GM19238 (cell line): ENCODE measurements around the gene SNX30.

Experiments
- DNase-seq: peaks from one replicate; pipeline ENCODE4 v3.0.0; 2011; ENCODE audit warnings: low spot score; ENCODE audit not compliant: insufficient read length

Gene SNX30

DNA sequence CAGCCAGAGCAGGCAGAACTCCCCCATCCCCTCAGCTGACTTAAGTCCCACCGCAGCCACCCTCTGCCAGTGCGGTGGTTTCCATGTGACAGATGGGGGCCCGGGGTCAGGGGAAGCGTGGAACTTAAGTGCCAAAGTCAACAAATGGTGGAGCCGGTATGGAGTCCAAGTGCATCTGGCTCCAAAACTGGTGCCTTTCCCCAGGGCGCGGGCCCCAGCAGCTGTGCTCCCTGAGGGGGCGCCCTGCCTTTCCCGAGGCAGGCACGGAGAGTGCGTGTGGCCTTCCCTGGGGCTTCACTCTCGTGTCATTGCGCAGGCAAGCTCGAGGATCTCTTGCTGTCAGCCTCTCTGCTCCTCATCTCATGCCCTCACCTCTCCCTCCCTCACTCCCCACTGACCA lies 106.3 kb downstream of the SNX30 start:
- DNase-seq: no peak

DNA sequence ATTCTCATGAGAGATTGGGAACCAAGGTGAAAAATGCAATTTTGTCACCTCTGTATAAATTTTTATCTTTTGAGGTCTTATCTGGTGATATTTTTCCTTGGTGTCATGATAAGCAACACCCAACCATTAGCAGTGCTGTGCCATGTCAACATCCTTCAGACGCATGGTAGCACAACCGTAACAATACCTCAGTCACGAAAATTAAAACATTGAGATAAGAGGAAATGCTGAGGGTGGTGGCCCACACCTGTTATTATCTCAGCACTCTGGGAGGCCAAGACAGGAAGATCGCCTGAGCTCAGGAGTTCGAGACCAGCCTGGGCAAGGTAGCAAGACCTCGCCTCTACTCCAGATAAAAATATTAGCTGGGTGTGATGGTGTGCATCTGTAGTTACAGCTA lies 107.4 kb downstream of the SNX30 start:
- no peak for DNase-seq

DNA sequence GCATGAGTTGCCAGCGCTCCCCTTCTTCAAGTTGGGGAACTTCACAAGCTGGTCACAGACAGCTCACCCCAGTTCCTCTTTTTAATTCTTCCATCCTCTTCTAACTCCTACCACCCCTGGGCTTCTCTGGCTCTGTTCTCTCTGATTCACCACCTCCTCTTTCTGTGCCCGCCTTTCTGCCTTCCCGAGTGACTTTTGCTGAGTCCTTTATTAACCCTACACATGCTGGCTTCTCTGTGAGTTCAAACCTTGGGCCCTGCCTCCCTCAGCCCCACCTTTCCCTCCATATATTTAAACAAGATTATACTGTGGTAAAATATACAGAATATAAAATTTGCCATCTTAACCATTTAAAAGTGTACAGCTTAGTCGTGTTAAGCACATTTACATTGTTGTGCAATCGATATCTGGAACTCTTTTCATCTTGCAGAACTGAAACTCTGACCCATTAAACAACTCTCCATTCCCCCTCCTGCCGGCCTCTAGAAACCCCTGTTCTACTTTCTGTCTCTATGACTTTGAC lies 108.1 kb downstream of the SNX30 start:
- no peak for DNase-seq

DNA sequence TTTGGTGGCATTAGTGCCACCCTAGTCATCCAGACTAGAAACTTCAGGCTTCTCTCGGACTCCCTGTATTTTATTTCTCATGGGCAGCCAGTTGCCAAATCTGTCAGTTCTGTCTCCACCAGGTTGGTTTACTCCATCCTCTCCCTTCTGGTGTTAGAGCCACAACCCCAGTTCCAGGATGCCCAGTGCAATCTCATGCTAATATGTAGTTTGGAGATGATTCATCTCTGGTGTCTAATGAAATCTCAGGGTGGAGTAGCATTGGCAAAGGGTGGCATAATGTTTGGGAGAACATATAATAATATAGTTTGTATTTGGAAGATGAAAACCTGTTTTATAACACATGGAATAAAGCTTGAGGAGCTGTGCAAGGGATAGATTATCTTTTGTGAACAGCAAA lies 109.9 kb downstream of the SNX30 start:
- DNase-seq: no peak

DNA sequence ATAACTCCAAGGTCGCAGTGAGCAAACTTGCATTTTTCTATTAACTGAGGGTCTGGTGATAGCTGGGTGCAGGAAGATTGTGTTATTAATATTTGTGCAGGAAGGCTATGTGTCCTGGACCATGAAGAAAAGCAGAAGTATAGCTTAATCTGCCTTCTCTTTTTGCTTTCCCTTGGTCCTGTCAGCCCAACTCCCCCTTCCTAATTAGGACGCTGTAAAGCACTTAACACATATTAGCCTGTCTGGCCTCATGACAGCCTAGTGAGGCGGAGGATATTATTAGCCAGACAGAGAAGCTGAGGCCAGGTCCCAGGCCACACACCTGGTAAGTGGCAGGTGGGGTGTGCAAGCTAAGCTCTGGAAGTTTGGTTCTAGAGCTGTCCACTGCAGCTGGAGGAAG lies 110.6 kb downstream of the SNX30 start:
- no peak for DNase-seq

DNA sequence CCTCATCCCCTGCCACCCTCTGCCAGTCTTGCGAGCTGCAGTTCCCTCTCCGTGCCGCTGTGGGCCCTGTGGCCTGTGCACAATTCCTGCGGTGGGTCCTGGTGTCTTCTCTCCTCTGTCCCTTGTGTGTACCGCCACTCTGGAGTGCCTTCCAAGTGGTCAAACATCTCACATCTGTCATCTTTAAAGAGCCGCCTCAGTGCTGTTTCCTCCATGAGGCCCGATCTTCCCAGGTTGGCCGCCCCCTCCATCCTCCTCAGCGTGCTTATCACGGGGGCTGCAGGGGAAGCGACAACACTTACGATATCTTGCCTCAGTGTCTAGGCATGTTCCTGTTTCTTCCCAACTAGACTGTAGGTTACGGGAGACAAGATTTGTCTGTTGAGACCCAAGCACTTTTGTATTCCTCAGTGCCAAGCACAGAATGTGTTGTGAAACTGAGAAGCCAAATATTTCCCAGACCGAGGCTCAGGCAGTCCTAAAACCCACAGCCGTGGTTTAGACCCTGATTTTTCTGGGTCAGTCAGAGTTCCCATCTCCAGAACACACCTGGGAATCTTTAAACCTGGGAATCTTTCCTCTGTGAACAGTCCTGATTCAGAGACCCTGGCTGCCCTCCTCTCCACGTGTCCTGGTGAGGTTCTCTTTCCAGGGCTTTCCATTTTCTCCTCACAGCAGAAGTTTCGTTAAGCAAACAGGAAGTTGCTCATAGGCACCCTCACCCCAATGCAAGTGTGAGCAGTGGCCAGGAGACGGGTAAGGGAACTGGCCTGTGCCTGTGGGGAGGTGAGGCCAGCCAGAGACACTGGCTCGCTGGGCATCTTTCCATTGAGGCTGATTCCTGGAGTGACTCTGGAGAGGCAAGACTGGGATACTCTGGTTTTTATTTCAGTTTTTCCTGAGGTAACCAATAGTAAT lies 111.3 kb downstream of the SNX30 start:
- no peak for DNase-seq

DNA sequence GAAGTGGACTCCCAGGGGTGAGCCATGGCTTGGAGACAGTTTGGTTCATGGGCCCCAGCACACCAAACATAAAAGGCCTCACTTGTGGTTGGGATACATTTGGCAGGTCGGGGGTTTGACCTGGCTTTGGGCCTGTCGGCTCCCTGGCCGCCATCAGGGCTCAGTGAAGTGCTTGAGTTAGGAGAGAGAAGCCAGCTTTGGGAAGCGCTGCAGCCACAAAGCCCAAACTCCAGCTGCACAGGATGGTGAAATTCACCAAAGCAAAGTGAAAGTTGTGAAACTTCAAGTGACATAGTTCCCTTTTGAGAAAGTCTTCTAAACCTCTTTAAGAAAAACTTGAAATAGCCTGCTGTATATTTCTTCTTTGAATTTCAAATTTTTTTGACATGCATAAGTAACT lies 112.7 kb downstream of the SNX30 start:
- DNase-seq: no peak

DNA sequence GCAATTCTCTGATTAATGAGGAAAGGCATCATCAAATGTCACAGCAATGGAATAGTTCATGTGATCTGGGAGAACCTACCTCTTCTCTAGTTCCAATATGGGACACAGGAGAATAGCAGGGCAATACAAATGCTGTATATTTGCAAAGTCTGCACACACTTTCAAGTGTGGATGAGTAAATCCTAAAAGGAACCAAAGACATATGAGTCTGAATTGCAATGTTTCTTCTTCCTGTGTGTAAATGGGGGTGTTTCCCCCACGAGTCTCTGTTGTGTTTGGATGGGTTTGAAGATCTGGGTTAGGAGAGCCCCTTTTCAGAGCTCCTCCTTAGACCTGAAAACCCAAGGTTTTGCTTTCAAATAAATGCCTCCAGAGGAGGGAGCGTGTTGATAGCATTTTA lies 113.2 kb downstream of the SNX30 start:
- DNase-seq: no peak

DNA sequence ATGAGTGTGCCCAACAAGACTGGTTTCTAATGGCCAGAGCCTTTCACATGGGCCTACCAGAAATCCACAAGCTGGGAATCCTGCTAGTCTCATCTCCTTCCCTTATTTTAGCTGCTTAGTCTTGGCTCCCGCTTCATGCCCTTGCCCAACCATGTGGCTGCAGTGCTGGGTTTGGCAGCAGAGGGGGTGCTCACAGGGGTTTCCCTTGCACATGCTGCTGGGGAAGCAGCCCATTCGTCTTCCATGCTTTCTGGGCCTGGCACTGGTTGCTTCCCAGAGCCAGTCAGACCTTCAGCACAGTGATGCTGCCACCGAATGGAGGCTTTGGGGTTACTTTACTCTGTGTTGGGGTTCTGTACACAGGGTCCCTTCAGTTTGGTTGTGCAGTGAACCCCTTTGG lies 113.8 kb downstream of the SNX30 start:
- DNase-seq: no peak

DNA sequence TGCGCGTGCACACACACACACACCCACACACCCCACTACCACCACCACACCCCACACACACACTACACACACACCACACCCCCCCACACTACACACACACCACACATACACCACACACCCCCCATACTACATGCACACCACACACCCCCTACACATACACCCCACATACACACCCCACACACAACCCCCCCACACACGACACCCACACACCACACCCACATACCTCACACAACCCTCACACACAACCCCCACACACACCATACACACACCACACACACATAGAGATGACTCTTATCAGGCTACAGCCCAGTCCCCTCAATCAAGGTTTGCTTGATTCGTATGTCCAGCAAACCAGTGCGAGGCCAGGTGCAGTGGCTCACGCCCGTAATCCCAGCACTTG lies 114.4 kb downstream of the SNX30 start:
- DNase-seq: no peak

DNA sequence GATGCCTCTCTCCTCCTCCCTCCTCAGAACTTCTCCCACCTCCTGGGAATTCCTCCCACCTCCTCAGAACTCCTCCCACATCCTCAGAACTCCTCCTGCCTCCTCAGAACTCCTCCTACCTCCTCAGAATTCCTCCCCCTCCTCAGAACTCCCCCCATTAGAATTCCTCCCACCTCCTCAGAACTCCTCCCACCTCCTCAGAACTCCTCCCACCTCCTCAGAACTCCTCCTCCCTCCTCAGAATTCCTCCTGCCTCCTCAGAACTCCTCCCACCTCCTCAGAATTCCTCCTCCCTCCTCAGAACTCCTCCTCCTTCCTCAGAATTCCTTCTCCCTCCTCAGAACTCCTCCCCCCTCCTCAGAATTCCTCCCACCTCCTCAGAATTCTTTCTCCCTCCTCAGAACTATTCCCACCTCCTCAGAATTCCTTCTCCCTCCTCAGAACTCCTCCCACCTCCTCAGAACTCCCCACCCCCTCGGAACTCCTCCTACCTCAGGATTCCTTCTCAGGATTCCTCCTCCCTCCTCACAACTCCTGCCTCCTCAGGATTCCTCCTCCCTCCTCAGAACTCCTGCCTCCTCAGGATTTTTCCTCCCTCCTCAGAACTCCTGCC lies 116.2 kb downstream of the SNX30 start:
- no peak for DNase-seq

DNA sequence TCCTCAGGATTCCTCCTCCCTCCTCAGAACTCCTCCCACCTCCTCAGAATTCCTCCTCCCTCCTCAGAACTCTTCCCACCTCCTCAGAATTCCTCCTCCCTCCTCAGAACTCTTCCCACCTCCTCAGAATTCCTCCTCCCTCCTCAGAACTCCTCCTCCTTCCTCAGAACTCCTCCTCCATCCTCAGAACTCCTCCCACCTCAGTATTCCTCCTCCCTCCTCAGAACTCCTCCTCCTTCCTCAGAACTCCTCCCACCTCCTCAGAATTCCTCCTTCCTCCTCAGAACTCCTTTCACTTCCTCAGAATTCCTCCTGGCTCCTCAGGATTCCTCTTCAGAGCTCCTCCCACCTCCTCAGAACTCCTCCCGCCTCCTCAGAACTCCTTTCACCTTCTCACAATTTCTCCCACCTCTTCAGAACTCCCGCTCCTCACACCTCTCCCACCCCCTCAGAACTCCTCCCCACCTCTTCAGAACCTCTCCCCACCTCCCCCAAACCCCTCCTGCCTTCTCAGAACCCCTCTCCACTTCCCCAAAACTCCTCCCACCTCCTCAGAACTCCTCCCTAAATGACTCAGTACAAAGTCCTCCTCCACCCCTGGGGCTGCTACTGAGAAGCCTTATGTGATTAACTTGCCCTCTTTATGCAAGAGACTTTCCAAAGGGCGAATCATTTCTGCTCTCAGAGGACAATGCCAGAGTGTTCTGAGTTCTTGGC lies 116.9 kb downstream of the SNX30 start:
- no peak for DNase-seq

DNA sequence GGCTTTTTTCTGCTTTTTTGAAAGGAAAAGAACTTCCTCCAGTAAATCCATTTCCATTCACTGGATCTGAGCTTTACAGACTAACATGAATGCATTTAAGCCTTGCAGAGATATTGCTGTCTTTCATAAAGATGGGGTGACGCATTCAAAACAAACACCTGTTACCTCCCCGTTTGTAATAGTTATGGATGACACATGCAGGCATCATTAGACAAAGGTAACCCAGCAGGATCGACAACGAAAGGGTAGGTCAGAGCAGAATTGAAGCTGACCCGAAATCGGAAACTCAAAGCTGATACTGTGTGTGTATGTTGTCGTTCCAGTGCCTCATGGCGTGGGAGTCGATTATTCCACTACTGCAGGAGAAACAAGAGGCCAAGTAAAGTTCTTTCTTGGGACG lies 117.9 kb downstream of the SNX30 start:
- DNase-seq: no peak

DNA sequence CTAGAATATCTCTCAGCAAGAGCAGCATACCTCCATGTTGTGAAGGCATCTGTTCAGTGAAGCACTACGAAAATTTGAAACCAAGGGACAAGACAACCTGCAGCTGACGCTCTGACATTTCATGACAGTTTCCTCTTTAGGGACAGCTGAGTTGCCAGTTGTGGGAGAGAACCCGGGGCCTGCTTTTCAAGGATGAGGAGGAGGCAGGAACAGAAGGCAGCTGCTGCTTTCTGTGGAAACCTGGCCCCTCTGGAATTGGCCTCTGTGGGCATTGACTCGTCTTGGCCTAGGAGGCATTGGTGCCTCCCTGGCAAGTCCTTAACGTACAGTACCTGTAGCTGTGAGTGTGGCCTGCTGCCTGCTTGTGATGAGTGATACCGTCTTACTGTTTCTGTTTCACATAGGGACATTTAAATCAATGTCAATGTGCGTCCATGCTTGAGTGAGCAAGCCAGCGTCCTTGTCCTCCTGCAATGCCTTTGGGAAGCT lies 118.5 kb downstream of the SNX30 start:
- DNase-seq: no peak

DNA sequence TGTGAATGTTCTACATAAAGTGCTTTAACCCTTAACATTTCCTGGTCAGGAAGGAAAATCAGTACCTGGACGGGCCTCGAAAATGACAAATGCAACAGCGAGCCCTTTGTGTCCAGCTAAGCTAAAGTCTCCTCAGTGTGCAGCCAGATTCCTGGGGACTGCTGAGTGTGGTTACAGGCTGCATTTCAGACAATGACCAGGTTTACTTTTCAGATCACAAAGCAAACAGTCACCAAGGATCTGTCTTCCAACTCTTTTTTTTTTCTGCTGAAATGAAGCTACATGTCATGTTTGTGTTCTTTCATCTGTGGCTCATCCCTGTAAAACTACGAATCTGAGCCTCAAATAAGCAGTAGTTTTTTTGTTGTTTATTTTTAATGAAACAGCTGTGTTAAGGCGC lies 119.4 kb downstream of the SNX30 start:
- DNase-seq: no peak

DNA sequence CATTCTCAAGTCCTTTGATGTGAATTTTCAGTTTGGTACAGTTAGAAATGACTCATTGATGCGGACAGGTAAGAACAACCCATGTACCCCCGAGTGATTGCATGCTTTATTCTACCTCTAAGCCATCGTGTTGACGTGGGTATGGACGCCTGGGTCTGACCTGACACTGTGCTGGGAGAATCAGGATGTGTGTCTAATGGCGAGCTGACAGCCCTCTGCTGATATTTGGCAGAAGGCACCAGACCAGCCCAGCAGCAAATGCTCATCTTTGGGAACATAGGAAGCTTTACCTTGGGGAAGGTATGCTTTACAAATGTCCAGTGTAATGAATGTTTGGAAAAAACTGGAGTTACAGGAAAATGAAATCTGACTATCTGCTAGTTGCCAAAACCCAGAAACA lies 120.0 kb downstream of the SNX30 start:
- DNase-seq: no peak

DNA sequence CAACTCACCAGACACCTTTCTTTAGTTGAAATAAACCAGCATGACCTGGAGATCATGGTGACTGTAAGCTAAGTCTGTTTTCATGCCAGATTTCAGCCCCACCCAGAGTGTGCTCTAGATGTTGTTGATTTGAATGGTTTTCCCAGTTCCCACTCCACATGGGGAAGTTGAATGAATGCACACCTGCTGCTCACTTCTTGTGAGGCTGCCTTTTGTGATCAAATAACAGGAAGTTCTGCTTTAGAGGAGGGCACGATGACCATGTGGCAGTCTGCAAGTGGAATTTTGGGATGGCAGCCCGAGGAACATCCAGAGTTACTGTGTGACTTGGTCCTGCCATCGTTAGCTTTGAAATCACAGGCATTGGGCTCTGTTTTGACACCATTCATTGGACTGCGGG lies 121.5 kb downstream of the SNX30 start:
- DNase-seq: no peak

DNA sequence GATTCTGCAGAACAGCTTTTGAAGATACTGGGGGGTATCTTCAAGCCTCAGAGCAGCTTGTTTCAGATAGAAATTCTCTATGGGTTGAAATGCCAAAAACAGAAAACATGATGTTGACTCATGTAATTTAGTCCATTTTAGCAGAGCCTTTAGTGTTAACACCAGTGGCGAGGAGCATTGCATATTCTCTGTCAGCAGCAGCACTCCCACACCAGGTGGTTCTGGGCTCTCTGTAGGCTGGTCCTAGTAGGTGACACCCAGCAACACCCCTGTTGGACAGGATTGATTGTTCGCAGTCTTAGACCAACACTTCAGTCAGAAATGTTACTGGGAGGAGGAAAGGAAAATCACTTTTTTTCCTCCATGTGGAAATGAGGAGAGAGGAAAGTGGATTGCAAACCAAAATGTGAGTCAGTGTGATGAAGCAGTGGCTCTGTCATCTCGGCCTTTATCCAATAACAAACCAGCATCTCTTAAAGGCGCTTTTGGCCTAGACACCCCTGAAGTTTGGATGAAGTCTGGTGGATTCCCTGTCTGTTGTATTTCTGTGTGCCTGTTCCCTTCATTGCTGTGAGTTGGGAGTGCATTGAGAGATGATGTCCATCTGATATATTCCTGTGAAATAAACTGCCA lies 123.3 kb downstream of the SNX30 start:
- no peak for DNase-seq

DNA sequence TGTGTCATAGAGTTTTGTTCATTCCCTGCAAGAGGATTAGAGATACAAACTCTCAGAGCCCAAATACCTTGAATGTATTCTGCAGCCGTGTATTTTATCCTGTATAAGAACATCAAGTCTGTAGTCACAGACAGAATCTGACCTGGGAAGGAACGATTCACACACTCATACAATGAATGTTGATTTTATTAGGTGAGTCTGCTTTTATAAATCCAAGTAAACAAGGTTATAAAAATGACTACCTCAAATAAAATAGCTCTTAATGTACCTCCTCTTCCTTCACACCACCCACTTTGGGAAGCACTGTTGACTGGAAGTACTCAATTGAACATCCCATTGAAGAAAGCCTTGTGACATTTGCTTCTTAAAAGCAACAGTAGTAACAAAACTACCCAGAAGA lies 128.2 kb downstream of the SNX30 start:
- no peak for DNase-seq

DNA sequence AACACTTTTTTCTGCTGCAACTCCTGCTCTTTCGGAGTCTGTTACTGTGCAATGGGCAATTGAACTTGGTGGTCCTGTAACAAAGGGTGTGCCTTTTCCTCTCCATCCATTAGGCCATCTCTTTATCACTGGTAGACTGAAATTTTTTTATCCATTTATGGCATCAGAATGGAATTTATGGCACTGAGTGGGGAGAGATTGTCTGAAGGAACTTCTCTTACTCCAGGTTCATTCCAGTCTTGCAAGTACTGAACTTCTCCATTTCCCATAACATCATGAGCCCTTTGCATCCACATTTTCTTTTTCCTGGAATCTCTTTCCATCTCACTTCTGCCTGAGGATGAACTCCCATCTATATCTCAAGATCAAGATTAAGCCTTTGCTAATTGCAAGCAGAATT lies 130.1 kb downstream of the SNX30 start:
- no peak for DNase-seq

DNA sequence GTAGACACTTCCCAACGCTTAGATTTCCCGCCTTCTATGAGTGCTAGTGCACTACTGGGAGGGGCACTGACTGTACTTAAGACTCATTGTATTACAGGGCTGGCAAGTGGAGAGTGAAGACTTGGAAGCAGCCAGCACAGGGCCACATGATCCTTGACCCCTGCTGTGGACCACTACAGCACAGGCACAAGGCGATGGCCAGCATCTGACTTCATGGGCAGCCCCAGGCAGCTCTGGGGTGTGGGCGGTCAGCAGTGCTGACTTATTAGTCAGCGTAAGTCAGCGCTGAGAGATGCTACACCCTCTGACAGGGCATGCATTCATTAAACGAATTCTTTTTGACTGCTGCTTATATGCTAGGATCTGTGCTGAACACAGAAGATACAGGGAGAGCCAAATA lies 130.8 kb downstream of the SNX30 start:
- DNase-seq: no peak

DNA sequence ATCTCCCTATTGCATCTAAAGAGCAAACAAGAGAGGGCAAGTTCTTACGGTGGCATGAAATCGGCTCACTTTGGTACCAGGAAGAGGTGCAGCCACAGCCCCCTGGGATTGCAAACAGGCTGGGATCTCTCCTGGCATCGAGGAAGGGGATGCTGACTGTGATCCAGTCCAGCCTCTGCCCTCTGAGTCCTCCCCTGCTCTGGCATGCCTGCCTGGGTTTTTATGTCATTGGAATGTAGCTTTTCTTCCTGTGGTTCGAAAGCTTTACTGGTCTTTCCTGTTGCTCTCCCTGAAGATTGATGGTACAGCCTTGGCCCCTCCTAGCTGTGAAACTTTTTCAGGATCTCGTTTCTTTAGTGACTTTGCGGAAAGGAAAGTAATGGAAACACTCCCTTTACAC lies 133.5 kb downstream of the SNX30 start:
- no peak for DNase-seq
